Esophagus squamous epithelium (tissue), 5 donors: ENCODE data around the gene SHANK2. TPM values are rescaled to one million over a fixed set of nuclear protein-coding genes. Genes with fewer than 3 reads are reported as not detected.

ENCODE experiments used
- DNase-seq: peaks from one replicate; lab custom pipeline; 2025; lab: John Stamatoyannopoulos, UW
- H3K27ac ChIP-seq, 4 donors: fragments of 200-600 bp; sonication (generic); one replicate each; pipeline ENCODE4 v1.5.1; 2016 to 2019; ENCODE audit warnings: mild to moderate bottlenecking in 1 of 4
- H3K27me3 ChIP-seq, 4 donors: fragments of 200-600 bp; sonication (generic); 1 replicate in 3 of 4; 2 replicates in 1 of 4; pipeline versions ENCODE4 v1.5.1 to v1.6.0; 2017 to 2021; ENCODE audit warnings: antibody characterized with exemption in 1 of 4
- H3K36me3 ChIP-seq, 3 donors: fragments of 200-600 bp; sonication (generic); one replicate each; pipeline ENCODE4 v1.5.1; 2016 to 2019
- H3K4me1 ChIP-seq, 3 donors: fragments of 200-600 bp; sonication (generic); one replicate each; pipeline ENCODE4 v1.5.1; 2017 to 2019
- H3K4me3 ChIP-seq, 4 donors: fragments of 200-600 bp; sonication (generic); 1 replicate in 3 of 4; 2 replicates in 1 of 4; pipeline ENCODE4 v1.5.1; 2016 to 2019; ENCODE audit warnings: mild to moderate bottlenecking in 2 of 4, moderate library complexity in 1 of 4
- H3K9me3 ChIP-seq, 3 donors: fragments of 200-600 bp; sonication (generic); one replicate each; pipeline ENCODE4 v1.5.1; 2016 to 2019
- POLR2A ChIP-seq, 4 donors: fragments of 450-650 bp; IDR thresholded peaks; one replicate each; pipeline ENCODE4 v1.6.1; 2017; ENCODE audit warnings: antibody characterized with exemption in 4 of 4, mild to moderate bottlenecking in 4 of 4, moderate library complexity in 3 of 4
- WGBS, 2 donors: methylation state at CpG; one replicate each; pipeline ENCODE4 v1.1.5; 2018; 5-methylcytosine and 5-hydroxymethylcytosine counted together
- intact Hi-C: fragments of 100-400 bp; cut with DNase I; formaldehyde crosslinking; loops from one replicate; pipeline ENCODE4 v1.15.0; 2022
- total RNA-seq, 4 donors: library from RNA; depleted of rRNA; stranded (reverse); fragments of >200 nt; gene quantifications; one replicate each; pipeline ENCODE4 v1.1.0, GENCODE V29; 2016
- TF ChIP-seq, protein P1 (sequence below), 6 experiments: fragments of 450-650 bp in 4 of 6; fragments of 200-600 bp in 2 of 6; sonication (generic) in 2 of 6; IDR thresholded peaks; one replicate each; pipeline ENCODE4 v1.5.1; 2016 to 2019; ENCODE audit warnings: antibody characterized with exemption in 6 of 6, mild to moderate bottlenecking in 4 of 6, moderate library complexity in 4 of 6
- donor health status: DM: yes; HTN: yes; CAD: no.

SHANK2 gene
- total RNA-seq, 4 donors from 2014 or later = 2.5 to 12.6 (median 4.8) TPM

DNA sequence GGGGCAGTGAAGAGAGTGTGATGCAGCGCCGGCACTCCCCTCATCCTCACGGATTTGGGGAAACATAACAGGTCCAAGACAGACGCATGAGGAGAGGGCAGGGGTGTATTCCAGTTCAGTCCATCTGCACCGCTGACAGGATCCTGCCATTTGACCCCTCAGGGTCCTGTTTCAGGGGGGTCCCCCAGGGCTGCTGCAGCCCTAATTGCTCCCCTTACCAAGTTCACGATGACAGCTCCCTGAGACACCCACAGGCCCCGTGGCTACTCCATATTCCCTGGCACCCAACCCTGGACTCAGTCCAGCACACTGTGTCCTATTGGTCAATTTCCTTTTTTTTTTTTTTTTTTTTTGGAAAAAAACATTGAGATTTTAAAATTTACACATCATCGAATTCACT lies 41.5 kb downstream of the SHANK2 start:
- Histone ChIP-seq H3K27me3 (peaks cover 0 to 63% (median 0%) of the 10 kb centered on the region in 4 donors), H3K27ac (no peak overlapping the region), H3K4me1 (peaks cover 0 to 4% (median 0%) of the 10 kb centered on the region in 3 donors), H3K9me3 (no peaks in the 10 kb centered on the region), H3K4me3 (no peak overlapping the region), H3K36me3 (no peaks in the 10 kb centered on the region)
- intact Hi-C loops = no loop called here
- WGBS, 2 donors = 70 to 73% methylated on average over 3 to 8 of the region's 8 CpGs
- DNase-seq = no peak
- TF ChIP-seq, protein P1, sequence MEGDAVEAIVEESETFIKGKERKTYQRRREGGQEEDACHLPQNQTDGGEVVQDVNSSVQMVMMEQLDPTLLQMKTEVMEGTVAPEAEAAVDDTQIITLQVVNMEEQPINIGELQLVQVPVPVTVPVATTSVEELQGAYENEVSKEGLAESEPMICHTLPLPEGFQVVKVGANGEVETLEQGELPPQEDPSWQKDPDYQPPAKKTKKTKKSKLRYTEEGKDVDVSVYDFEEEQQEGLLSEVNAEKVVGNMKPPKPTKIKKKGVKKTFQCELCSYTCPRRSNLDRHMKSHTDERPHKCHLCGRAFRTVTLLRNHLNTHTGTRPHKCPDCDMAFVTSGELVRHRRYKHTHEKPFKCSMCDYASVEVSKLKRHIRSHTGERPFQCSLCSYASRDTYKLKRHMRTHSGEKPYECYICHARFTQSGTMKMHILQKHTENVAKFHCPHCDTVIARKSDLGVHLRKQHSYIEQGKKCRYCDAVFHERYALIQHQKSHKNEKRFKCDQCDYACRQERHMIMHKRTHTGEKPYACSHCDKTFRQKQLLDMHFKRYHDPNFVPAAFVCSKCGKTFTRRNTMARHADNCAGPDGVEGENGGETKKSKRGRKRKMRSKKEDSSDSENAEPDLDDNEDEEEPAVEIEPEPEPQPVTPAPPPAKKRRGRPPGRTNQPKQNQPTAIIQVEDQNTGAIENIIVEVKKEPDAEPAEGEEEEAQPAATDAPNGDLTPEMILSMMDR (IDR thresholded peaks at IDR 0.05) = no peak
- no peak for TF ChIP-seq POLR2A (IDR thresholded peaks at IDR 0.05)

DNA sequence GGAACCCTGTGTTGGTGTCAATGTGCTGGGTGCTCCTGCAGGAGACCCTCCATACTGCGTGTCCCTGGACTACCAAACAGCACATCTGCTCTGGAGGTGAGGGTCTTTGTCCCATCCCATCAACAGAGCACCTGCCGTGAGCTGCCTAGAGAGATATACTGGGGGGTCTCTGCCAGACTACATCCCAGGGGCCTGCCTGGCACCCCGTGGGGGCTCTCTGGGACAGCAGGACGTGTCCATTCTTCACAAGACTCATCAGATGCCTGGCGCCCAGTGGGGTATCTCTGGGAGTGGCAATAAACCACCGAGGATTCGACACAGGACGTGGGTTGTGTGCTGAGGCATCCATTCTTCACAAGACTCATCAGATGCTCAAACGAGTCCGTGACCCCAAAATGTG lies 42.7 kb downstream of the SHANK2 start:
- Histone ChIP-seq H3K36me3 (no peaks in the 10 kb centered on the region), H3K27me3 (peaks cover 0 to 66% (median 0%) of the 10 kb centered on the region in 4 donors), H3K4me3 (no peak overlapping the region), H3K4me1 (peaks cover 0 to 4% (median 0%) of the 10 kb centered on the region in 3 donors), H3K9me3 (no peaks in the 10 kb centered on the region), H3K27ac (no peak overlapping the region)
- intact Hi-C loops = no loop called here
- whole genome bisulfite sequencing, 2 donors = 82% methylated on average over 5 of the region's 10 CpGs; no CpG with 5 or more reads in 1 of the 2 donors
- DNase-seq = no peak
- TF ChIP-seq, protein P1 (IDR thresholded peaks at IDR 0.05) = no peak
- TF ChIP-seq POLR2A (IDR thresholded peaks at IDR 0.05) = no peak

GRCh38 chr11:71209181-71209580 lies 43.2 kb downstream of the SHANK2 start:
- no peak for DNase-seq
- no peak for TF ChIP-seq POLR2A (IDR thresholded peaks at IDR 0.05)
- TF ChIP-seq, protein P1 (IDR thresholded peaks at IDR 0.05) = no peak
- H3K36me3 ChIP-seq = no peaks in the 10 kb centered on the region
- peaks cover 0 to 66% (median 0%) of the 10 kb centered on the region in 4 donors for H3K27me3 ChIP-seq
- H3K9me3 ChIP-seq = no peaks in the 10 kb centered on the region
- no peak overlapping the region for H3K27ac ChIP-seq
- peaks cover 0 to 4% (median 0%) of the 10 kb centered on the region in 3 donors for H3K4me1 ChIP-seq
- intact Hi-C loops = no loop called here
- no peak overlapping the region for H3K4me3 ChIP-seq
- 80 to 83% methylated on average over 1 to 2 of the region's 7 CpGs for WGBS, 2 donors

DNA sequence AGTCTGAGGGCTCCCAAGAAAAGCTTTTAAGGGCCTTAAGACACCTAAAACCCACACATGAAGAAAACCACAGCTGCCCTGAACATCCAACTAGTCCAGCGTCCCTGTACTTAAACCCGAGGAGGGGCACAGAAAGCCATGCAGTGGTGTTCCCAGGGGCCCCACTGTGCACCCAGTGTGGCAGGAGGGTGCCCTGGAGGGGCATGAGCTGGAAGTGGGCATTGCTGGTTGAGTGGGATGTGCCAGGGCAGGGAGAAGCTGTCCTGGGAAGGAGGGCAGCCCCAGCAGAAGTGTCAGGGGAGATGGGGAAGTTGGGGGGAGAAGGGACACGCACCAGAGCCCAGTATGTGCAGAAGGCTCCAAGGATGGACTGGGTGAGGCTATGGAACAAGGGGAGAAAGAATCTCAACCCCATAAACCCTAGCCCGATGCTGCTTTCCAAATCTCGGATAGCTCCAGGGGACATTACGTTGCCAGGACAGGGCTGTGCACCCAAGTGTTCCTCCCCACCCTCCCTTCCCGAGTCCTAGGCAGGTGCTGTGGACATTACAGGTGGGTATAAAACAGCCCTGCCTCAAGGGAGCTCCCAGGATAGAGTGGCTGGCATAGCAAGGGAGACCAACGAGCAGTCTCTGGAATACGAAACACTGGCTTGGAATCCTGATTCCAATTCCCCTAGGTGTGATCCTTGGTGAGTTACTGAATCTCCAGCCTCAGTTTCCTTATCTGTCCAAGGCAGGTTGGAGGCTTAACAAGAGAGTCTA lies 44.2 kb downstream of the SHANK2 start:
- no peak overlapping the region for H3K27ac ChIP-seq
- 78 to 91% methylated on average over 5 to 6 of the region's 9 CpGs for WGBS, 2 donors
- no peak for DNase-seq

GRCh38 chr11:71207563-71207962 lies 44.8 kb downstream of the SHANK2 start:
- Histone ChIP-seq H3K36me3 (no peaks in the 10 kb centered on the region), H3K9me3 (no peaks in the 10 kb centered on the region), H3K4me3 (no peak overlapping the region), H3K27me3 (peaks cover 0 to 58% (median 0%) of the 10 kb centered on the region in 4 donors), H3K4me1 (peaks cover 0 to under 1% (median 0%) of the 10 kb centered on the region in 3 donors), H3K27ac (no peak overlapping the region)
- 82 to 84% methylated on average over 6 of the region's 7 CpGs for WGBS, 2 donors
- DNase-seq = no peak
- TF ChIP-seq, protein P1 (IDR thresholded peaks at IDR 0.05) = no peak
- TF ChIP-seq POLR2A (IDR thresholded peaks at IDR 0.05) = no peak
- intact Hi-C loops = no loop called here

More for the DNA sequence above, 44.2 kb downstream of the SHANK2 start:
- Histone ChIP-seq H3K27me3 (peaks cover 0 to 63% (median 0%) of the 10 kb centered on the region in 4 donors), H3K36me3 (no peaks in the 10 kb centered on the region), H3K4me3 (no peak overlapping the region), H3K9me3 (no peaks in the 10 kb centered on the region), H3K4me1 (peaks cover 0 to 4% (median 0%) of the 10 kb centered on the region in 3 donors)
- TF ChIP-seq, protein P1 (IDR thresholded peaks at IDR 0.05) = no peak
- no peak for TF ChIP-seq POLR2A (IDR thresholded peaks at IDR 0.05)
- intact Hi-C loops = no loop called here
